ENCODE data around the gene OTOS. TPM values are rescaled to one million over a fixed set of nuclear protein-coding genes. Genes with fewer than 3 reads are reported as not detected.

OTOS gene
- total and polyA plus RNA-seq, 5 donors, result not detected

DNA sequence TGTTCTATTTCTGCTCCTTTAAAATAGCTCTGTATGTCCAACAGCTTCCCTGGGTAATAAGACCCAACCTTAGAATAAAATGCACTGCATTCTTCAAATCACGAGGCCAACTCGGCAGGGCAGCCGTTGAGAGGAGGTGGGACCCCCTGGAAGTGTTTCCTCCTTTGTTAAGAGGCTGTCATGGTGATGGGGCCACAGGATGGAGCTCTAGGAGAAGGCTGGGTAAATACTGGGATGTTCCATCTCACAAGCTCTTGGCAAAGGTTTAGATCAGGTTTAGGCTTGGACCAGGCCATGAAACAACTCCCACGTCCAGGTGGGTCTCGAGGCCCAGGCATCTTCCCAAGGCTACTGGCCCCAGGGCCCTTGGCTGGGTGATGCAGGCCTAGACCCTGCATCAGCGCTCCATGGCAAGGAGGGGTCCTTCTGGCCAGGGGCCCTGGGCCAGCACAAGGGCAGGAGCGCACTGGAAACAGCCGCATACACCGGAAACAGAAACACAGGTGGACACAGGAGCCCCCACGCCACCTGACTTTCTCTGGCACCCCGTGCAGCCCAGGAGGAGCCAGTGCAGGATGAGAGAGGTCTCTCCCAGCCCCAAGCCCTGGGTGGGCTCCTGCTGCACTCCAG is 38.8 kb upstream of the OTOS start:
- DNase-seq, result no peak

DNA sequence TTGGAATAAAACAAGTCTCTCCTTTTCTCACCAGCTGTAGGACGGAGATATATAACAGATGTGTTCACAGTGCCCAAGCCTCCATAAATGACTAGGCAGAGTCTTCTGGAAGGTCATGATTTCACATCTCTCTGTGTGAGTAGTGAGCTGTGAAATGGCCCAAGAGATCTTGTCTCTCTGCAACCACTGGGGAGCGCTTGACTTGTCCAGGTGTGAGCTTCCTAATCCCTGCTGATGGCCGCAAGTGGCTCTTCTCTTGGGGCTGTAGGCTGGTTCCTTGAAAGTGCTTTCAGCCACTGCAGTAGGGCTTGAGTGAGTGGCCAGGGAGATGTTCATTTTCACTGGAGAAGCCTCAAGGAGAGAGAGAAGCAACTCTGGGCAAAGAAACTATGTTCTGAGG is 38.1 kb upstream of the OTOS start:
- DNase-seq (no peak), ATAC-seq (no peak)
- intact Hi-C loops (cut with DNase I), result no loop called here
- H3K9me3 ChIP-seq (ENCODE audit: control insufficient read depth, low read length), result no peaks in the 10 kb centered on the region
- H3K4me1 ChIP-seq (ENCODE audit: control insufficient read depth, insufficient read depth, low read length), result no peaks in the 10 kb centered on the region
- H3K27ac ChIP-seq (ENCODE audit: low read length), result no peak overlapping the region
- H3K27me3 ChIP-seq (ENCODE audit: control insufficient read depth, insufficient read depth), result no peaks in the 10 kb centered on the region
- whole genome bisulfite sequencing, result 77% methylated on average over 3 of the region's 3 CpGs
- no peak overlapping the region for H3K4me3 ChIP-seq (ENCODE audit: low read length)

More for the DNA sequence above, 38.8 kb upstream of the OTOS start:
- ATAC-seq, result no peak
- Histone ChIP-seq H3K4me1 (ENCODE audit: control insufficient read depth, insufficient read depth, low read length) (no peaks in the 10 kb centered on the region), H3K27me3 (ENCODE audit: control insufficient read depth, insufficient read depth) (no peaks in the 10 kb centered on the region), H3K9me3 (ENCODE audit: control insufficient read depth, low read length) (no peaks in the 10 kb centered on the region), H3K27ac (ENCODE audit: low read length) (no peak overlapping the region), H3K4me3 (ENCODE audit: low read length) (no peak overlapping the region)
- WGBS, result 71% methylated on average over 11 of the region's 11 CpGs
- intact Hi-C loops (cut with DNase I), result no loop called here

DNA sequence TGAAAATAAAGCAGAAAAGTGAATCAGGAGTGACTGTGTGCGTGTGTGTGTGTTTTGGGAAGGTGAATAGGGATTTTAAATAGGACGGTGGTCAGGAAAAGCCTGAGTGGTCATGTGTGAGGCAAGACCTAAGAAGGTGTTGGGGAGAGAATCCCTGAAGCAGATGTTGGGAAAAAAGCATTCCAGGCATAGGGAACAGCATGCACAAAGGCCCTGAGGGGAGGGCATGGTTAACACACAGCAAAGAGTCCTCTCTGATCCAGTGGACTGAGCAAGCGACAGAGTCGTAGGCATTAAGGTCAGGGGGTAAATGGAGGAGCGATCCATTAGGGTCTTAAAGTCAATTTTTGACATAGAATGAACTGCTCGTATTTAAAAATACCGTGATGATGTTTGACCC is 34.0 kb upstream of the OTOS start:
- no peak for ATAC-seq
- Histone ChIP-seq H3K27me3 (ENCODE audit: control insufficient read depth, insufficient read depth) (no peaks in the 10 kb centered on the region), H3K4me1 (ENCODE audit: control insufficient read depth, insufficient read depth, low read length) (no peaks in the 10 kb centered on the region), H3K27ac (ENCODE audit: low read length) (no peak overlapping the region), H3K9me3 (ENCODE audit: control insufficient read depth, low read length) (no peaks in the 10 kb centered on the region), H3K4me3 (ENCODE audit: low read length) (no peak overlapping the region)
- intact Hi-C loops (cut with DNase I), result no loop called here
- DNase-seq, result no peak
- WGBS, result 58% methylated on average over 7 of the region's 7 CpGs

DNA sequence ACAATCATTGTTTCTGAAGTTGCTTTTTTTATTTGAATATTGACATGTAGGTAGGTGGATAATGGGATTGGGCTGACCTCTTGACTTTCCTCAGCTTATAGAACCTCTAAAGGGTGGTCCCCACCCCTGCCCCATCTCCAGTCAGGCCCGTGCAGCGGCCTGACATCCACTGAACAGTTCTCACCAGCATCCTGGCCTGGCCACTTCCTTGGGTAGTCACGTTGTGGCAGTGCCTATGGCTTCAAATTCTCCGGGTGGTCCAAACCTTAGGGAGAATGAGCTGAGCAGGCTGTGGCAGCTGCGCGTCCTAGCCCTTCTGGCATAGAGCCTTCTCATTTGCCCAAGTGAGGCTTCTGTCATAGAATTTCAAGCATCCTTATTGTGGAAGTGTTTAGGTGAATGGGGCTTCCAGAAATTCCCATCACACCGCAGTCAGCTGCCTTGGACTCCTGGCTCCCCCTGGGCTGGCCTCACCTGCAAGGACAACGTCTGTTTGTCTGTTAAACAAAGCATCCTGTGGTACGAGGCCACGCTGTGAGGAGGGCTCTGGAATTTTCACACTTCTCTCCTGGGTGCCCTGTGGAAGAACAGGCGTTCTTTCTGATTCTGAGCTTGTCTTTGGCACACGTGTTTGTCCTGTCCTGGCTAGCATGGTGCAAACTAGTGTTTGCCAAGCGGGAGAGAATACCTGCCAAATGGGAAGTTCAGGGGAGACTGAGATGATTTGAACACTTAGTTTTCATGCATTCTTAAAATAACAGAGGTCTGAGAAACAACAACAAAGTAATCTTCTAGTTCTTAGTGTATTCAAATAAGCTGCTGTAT is 31.8 kb upstream of the OTOS start:
- Histone ChIP-seq H3K4me1 (ENCODE audit: control insufficient read depth, insufficient read depth, low read length) (no peaks in the 10 kb centered on the region), H3K4me3 (ENCODE audit: low read length) (no peak overlapping the region), H3K9me3 (ENCODE audit: control insufficient read depth, low read length) (no peaks in the 10 kb centered on the region), H3K27ac (ENCODE audit: low read length) (no peak overlapping the region), H3K27me3 (ENCODE audit: control insufficient read depth, insufficient read depth) (no peaks in the 10 kb centered on the region)
- ATAC-seq (no peak), DNase-seq (no peak)
- 85% methylated on average over 13 of the region's 13 CpGs for WGBS
- intact Hi-C loops (cut with DNase I), result no loop called here

DNA sequence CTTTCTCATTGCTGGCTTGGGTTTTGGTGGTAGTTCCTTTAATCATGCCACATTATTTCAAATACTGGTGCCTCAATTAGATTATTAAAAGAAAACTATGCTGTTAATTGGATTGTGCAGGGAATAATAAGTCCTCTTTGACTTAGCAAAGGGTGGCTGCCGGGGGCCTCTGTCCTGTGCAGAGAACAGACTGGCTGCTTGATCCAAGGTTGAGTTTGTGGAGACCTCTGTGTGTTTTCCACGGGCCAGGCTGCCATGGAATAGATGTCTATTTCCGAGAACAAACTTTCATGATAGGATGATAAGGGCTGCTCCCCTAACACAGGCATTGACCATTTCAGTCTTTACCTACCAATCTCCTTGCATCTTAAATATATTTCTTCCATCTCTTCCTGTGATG is 30.4 kb upstream of the OTOS start:
- Histone ChIP-seq H3K27ac (ENCODE audit: low read length) (no peak overlapping the region), H3K27me3 (ENCODE audit: control insufficient read depth, insufficient read depth) (no peaks in the 10 kb centered on the region), H3K4me3 (ENCODE audit: low read length) (no peak overlapping the region), H3K4me1 (ENCODE audit: control insufficient read depth, insufficient read depth, low read length) (no peaks in the 10 kb centered on the region), H3K9me3 (ENCODE audit: control insufficient read depth, low read length) (no peaks in the 10 kb centered on the region)
- no peak for ATAC-seq
- DNase-seq, result no peak
- WGBS, result 71% methylated on average over 3 of the region's 3 CpGs
- intact Hi-C loops (cut with DNase I), result no loop called here

DNA sequence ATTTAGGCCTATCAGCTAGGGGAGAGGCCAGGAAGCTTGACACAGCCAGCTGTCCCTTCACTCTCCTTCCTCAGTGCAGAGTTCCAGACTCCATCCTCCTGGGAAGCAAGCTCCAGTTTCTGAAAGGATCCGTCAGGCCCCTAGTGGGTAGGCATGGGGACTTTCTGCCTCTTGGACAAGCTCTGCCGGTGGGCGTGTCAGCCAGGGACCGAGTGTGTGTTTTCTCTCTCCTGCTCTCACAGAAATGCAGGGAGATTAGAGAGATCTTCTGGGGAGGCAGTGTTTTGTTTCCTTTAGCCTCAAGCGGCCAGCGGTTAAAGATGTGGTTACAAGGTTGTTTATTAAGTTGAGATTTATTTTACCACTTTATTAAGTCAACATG is 29.9 kb upstream of the OTOS start:
- H3K27me3 ChIP-seq (ENCODE audit: control insufficient read depth, insufficient read depth), result no peaks in the 10 kb centered on the region
- 36% methylated on average over 6 of the region's 6 CpGs for whole genome bisulfite sequencing
- no peak for ATAC-seq
- no peaks in the 10 kb centered on the region for H3K4me1 ChIP-seq (ENCODE audit: control insufficient read depth, insufficient read depth, low read length)
- no peak for DNase-seq
- H3K27ac ChIP-seq (ENCODE audit: low read length), result no peak overlapping the region
- no peaks in the 10 kb centered on the region for H3K9me3 ChIP-seq (ENCODE audit: control insufficient read depth, low read length)
- intact Hi-C loops (cut with DNase I), result no loop called here
- no peak overlapping the region for H3K4me3 ChIP-seq (ENCODE audit: low read length)

DNA sequence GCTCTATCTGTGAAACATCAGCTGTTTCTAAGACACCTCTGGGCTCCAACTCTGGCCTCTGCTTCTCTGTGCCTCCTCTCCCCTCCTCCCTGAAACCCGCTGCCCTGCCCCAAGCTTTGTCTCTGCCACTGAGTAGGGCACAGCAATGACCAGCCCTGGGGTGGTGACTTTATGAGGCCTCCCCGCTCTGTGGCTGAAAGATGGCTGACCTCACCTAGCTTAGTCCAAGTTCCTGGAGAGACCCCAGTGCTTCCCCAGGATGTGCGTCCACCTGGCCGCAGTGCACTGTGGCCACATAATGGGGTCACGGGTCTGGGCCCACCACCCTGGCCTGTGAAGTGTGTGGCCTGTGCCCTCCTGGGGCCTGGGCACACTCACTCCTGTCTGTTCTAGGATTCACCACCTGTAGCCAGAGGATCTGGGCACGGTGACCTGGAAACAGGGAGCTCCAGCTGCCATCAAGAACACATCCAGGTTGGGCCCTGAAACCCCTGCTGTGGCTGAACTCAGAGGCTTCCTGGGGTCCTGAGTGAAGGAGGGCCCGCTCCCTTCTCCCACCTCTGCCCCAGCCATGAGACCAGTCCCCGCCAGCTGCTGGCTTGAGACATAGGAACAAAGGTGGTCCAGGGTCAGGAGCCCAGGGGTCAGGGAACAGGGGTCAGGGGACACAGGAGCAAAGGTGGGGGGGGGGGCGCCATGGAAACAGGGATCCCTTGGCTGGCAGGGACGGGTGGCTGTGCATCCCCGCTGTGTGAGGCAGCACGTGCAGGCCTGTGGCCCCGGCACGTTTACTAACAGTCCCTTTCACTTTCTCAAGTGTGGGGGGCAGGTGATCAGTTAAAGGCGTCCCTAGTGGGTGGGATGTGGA is 29.3 kb upstream of the OTOS start:
- ATAC-seq (no peak), DNase-seq (no peak)
- Histone ChIP-seq H3K27me3 (ENCODE audit: control insufficient read depth, insufficient read depth) (no peaks in the 10 kb centered on the region), H3K9me3 (ENCODE audit: control insufficient read depth, low read length) (no peaks in the 10 kb centered on the region), H3K4me3 (ENCODE audit: low read length) (no peak overlapping the region), H3K4me1 (ENCODE audit: control insufficient read depth, insufficient read depth, low read length) (no peaks in the 10 kb centered on the region), H3K27ac (ENCODE audit: low read length) (no peak overlapping the region)
- WGBS, result 78% methylated on average over 15 of the region's 15 CpGs
- intact Hi-C loops (cut with DNase I), result no loop called here

DNA sequence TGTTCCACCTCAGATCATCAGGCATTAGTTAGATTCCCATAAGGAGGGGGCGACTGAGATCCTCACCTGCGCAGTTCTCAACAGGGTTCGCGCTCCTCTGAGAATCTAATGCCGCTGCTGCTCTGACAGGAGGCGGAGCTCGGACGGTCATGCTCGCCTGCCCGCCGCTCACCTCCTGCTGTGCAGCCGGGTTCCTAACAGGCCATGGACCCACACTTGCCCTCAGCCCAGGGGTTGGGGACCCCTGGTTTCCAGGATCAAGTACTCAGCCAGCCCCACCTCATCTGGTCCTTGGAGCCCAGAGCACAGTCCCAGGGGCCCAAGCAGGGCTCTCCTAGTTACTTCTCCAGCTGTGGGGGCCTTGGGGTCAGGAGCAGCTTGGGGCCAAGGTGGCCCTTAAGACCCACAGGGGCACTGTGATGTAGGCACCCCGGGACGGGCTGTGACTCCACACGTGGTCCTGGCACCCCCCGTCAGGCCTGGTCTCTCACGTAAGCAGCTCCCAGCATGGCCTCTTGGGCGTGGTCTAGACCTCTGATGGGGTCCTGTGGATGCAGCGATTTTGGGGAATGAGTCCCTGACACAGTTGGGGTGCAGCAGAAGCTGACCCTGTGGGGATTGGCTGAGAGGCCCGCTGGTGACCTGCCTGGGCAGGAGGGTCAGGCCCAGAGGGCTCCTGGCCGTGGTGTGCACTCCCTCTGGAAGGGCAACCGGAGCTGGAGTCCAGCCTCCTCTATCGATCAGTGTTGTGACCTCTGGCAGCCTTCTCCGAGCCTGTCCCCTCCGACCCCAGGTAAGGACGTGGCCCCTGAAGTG is 28.3 kb upstream of the OTOS start:
- Histone ChIP-seq H3K4me3 (ENCODE audit: low read length) (no peak overlapping the region), H3K9me3 (ENCODE audit: control insufficient read depth, low read length) (no peaks in the 10 kb centered on the region), H3K27me3 (ENCODE audit: control insufficient read depth, insufficient read depth) (no peaks in the 10 kb centered on the region), H3K4me1 (ENCODE audit: control insufficient read depth, insufficient read depth, low read length) (no peaks in the 10 kb centered on the region), H3K27ac (ENCODE audit: low read length) (no peak overlapping the region)
- no peak for DNase-seq
- WGBS, result 85% methylated on average over 26 of the region's 26 CpGs
- no peak for ATAC-seq
- intact Hi-C loops (cut with DNase I), result no loop called here

DNA sequence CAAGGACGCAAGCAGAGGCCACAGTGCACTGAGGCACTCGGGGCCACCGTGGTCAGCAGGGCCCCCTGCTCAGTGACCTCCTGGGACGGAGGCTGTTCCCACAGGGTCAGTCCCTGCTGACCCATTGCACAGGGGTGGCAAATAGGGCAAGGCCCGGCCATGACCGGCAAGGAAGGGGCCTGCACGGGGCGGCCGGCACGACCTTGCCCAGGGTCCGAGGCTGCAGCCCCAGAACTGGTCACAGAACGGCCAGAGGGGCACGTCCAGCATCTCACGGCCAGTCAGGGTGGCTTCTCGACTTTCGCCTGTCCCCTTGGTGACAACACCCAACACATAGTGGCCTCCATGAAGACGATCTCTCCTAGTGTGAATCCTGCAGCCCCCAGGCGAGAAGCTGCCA is 27.6 kb upstream of the OTOS start:
- no peaks in the 10 kb centered on the region for H3K4me1 ChIP-seq (ENCODE audit: control insufficient read depth, insufficient read depth, low read length)
- ATAC-seq (no peak), DNase-seq (no peak)
- no peak overlapping the region for H3K27ac ChIP-seq (ENCODE audit: low read length)
- no peaks in the 10 kb centered on the region for H3K27me3 ChIP-seq (ENCODE audit: control insufficient read depth, insufficient read depth)
- H3K4me3 ChIP-seq (ENCODE audit: low read length), result no peak overlapping the region
- intact Hi-C loops (cut with DNase I), result no loop called here
- H3K9me3 ChIP-seq (ENCODE audit: control insufficient read depth, low read length), result no peaks in the 10 kb centered on the region
- 86% methylated on average over 18 of the region's 18 CpGs for WGBS

DNA sequence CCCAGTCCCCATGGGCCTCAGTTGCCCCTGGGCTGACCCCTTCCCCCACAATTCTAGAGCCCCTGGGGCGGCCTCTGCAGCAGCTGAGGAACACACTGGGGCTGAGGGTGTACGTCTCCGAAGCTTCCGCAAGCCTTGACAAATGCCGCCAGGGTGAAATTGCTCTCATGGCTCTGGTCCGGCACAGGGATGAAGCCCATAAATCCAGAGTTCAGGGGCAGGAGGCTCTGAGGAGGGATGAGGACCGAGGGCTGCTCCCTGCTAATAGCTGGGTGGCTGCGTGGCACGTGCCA is 27.1 kb upstream of the OTOS start:
- no peaks in the 10 kb centered on the region for H3K9me3 ChIP-seq (ENCODE audit: control insufficient read depth, low read length)
- ATAC-seq (no peak), DNase-seq (no peak)
- no peak overlapping the region for H3K27ac ChIP-seq (ENCODE audit: low read length)
- intact Hi-C loops (cut with DNase I), result no loop called here
- no peaks in the 10 kb centered on the region for H3K4me1 ChIP-seq (ENCODE audit: control insufficient read depth, insufficient read depth, low read length)
- WGBS, result 83% methylated on average over 9 of the region's 9 CpGs
- H3K27me3 ChIP-seq (ENCODE audit: control insufficient read depth, insufficient read depth), result no peaks in the 10 kb centered on the region
- no peak overlapping the region for H3K4me3 ChIP-seq (ENCODE audit: low read length)

All from right cardiac atrium (tissue), 5 donors.